Colonic mucosa (tissue), 4 donors: ENCODE measurements around the gene STBD1. TPM values are rescaled to one million over a fixed set of nuclear protein-coding genes. Genes with fewer than 3 reads are reported as not detected.
A peak's percentile ranks its signal among the peaks of the same experiment; 100 is the strongest.

ENCODE experiments used
- DNase-seq: peaks from one replicate; pipeline ENCODE4 v3.0.0-alpha.2; 2020
- H3K27ac ChIP-seq: fragments of 200-600 bp; one replicate; pipeline ENCODE4 v1.8.0; 2021
- H3K27me3 ChIP-seq: fragments of 200-600 bp; one replicate; pipeline ENCODE4 v1.8.0; 2021
- H3K36me3 ChIP-seq: fragments of 200-600 bp; one replicate; pipeline ENCODE4 v1.8.0; 2021
- H3K4me1 ChIP-seq: fragments of 200-600 bp; one replicate; pipeline ENCODE4 v1.8.0; 2021; ENCODE audit warnings: mild to moderate bottlenecking
- H3K4me3 ChIP-seq: fragments of 200-600 bp; one replicate; pipeline ENCODE4 v1.8.0; 2021
- H3K9ac ChIP-seq, 2 donors: one replicate each; pipeline ENCODE4 v1.7.0; 2013; ENCODE audit warnings: control low read depth in 2 of 2, low read depth in 2 of 2, low read length in 2 of 2
- H3K9me3 ChIP-seq: fragments of 200-600 bp; one replicate; pipeline ENCODE4 v1.8.0; 2021
- CTCF ChIP-seq: fragments of 200-600 bp; IDR thresholded peaks from one replicate; pipeline ENCODE4 v1.8.0; 2022; ENCODE audit warnings: antibody characterized with exemption, mild to moderate bottlenecking
- intact Hi-C: fragments of 100-400 bp; cut with DNase I; formaldehyde crosslinking; loops from one replicate; pipeline ENCODE4 v1.14.1; 2022
- total RNA-seq, 2 donors: library from RNA; stranded (reverse); fragmentation: NEBNext Ultra II Directional in 1 of 2; extraction: Animal tissue kit (Norgen Biotek cat#: 25700) in 1 of 2; gene quantifications; one replicate each; pipeline ENCODE4 v1.2.1, GENCODE V29; 2021
- donor health status: healthy.
- donor health status: DM: no; HTN: no; CAD: no.
- donor health status: DM: no; HTN: no; CAD: no.

The STBD1 gene
- total RNA-seq, 2 donors from 2014 or later, result 11.8 to 39.2 TPM

- no peak overlapping the region for H3K27ac ChIP-seq
- H3K36me3 ChIP-seq, result no peaks in the 10 kb centered on the region
- H3K9ac ChIP-seq, result no peak overlapping the region
- H3K9me3 ChIP-seq, result no peaks in the 10 kb centered on the region
- intact Hi-C loops, result no loop called here
- H3K27me3 ChIP-seq, result no peaks in the 10 kb centered on the region
- no peak for TF ChIP-seq CTCF
- H3K4me3 ChIP-seq, result no peak overlapping the region
- no peaks in the 10 kb centered on the region for H3K4me1 ChIP-seq
- DNase-seq, result no peak
Observed at GRCh38 chr4:76266627-76267026, 39.9 kb upstream of the STBD1 start.

GRCh38 chr4:76267811-76268210 lies 38.7 kb upstream of the STBD1 start:
- Histone ChIP-seq H3K4me3 (no peak overlapping the region), H3K27me3 (no peaks in the 10 kb centered on the region), H3K4me1 (no peaks in the 10 kb centered on the region), H3K9ac (no peak overlapping the region), H3K27ac (no peak overlapping the region), H3K36me3 (no peaks in the 10 kb centered on the region), H3K9me3 (no peaks in the 10 kb centered on the region)
- DNase-seq, result no peak
- intact Hi-C loops, result no loop called here
- no peak for TF ChIP-seq CTCF

- no peak for TF ChIP-seq CTCF
- DNase-seq, result no peak
- Histone ChIP-seq H3K9ac (no peak overlapping the region), H3K9me3 (no peaks in the 10 kb centered on the region), H3K4me3 (no peak overlapping the region), H3K27ac (peak overlapping the region; percentile 11), H3K27me3 (no peaks in the 10 kb centered on the region), H3K36me3 (no peaks in the 10 kb centered on the region), H3K4me1 (no peaks in the 10 kb centered on the region)
- intact Hi-C loops, result no loop called here
Observed at GRCh38 chr4:76270244-76271175, 36.0 kb upstream of the STBD1 start.

GRCh38 chr4:76271248-76271647 lies 35.3 kb upstream of the STBD1 start:
- Histone ChIP-seq H3K9me3 (no peaks in the 10 kb centered on the region), H3K4me3 (no peak overlapping the region), H3K4me1 (no peaks in the 10 kb centered on the region), H3K27me3 (no peaks in the 10 kb centered on the region), H3K36me3 (no peaks in the 10 kb centered on the region), H3K9ac (no peak overlapping the region), H3K27ac (no peak overlapping the region)
- no peak for TF ChIP-seq CTCF
- no peak for DNase-seq
- intact Hi-C loops, result no loop called here

- Histone ChIP-seq H3K27ac (no peak overlapping the region), H3K9ac (no peak overlapping the region), H3K4me3 (no peak overlapping the region), H3K27me3 (no peaks in the 10 kb centered on the region), H3K4me1 (no peaks in the 10 kb centered on the region), H3K36me3 (no peaks in the 10 kb centered on the region), H3K9me3 (no peaks in the 10 kb centered on the region)
- no peak for TF ChIP-seq CTCF
- intact Hi-C loops, result no loop called here
- no peak for DNase-seq
Observed at GRCh38 chr4:76272073-76272472, 34.5 kb upstream of the STBD1 start.
